ENCODE results near the gene TXN. TPM values are rescaled to one million over a fixed set of nuclear protein-coding genes. Genes with fewer than 3 reads are reported as not detected.
"Not testable (repeated sequence)": the region's sequence is repeated elsewhere in the genome, so short reads cannot be mapped to it uniquely, and the experiment has no call there.

The TXN gene
- total RNA-seq, 2 donors from 2014 or later = 349 to 627 TPM

- H3K4me3 Mint-ChIP-seq = no peak overlapping the region
Observed at GRCh38 chr9:110207071-110207641, 49.2 kb downstream of the TXN start.

GRCh38 chr9:110206389-110206788 is 49.9 kb downstream of the TXN start:
- H3K9me3 Mint-ChIP-seq = no peaks in the 10 kb centered on the region
- peaks cover 19% of the 10 kb centered on the region for H3K27me3 Mint-ChIP-seq
- ATAC-seq (replicated peaks) = no peak
- H3K4me3 Mint-ChIP-seq = no peak overlapping the region
- no peaks in the 10 kb centered on the region for H3K4me1 Mint-ChIP-seq
- H3K27ac Mint-ChIP-seq = no peak overlapping the region
- no peaks in the 10 kb centered on the region for H3K36me3 Mint-ChIP-seq (ENCODE audit: low read depth)

More at GRCh38 chr9:110207071-110207641, 49.2 kb downstream of the TXN start:
- no peak for ATAC-seq (replicated peaks)
- H3K27me3 Mint-ChIP-seq = peaks cover 15% of the 10 kb centered on the region
- no peaks in the 10 kb centered on the region for H3K9me3 Mint-ChIP-seq
- H3K4me1 Mint-ChIP-seq = no peaks in the 10 kb centered on the region
- H3K27ac Mint-ChIP-seq = no peak overlapping the region
- H3K36me3 Mint-ChIP-seq (ENCODE audit: low read depth) = no peaks in the 10 kb centered on the region

- peaks cover 21% of the 10 kb centered on the region for H3K27me3 Mint-ChIP-seq
- not testable (repeated sequence) for H3K4me3 Mint-ChIP-seq; H3K9me3 Mint-ChIP-seq; H3K4me1 Mint-ChIP-seq; H3K36me3 Mint-ChIP-seq (ENCODE audit: low read depth); H3K27ac Mint-ChIP-seq; ATAC-seq (replicated peaks)
Observed at GRCh38 chr9:110205612-110206011, 50.7 kb downstream of the TXN start.

GRCh38 chr9:110202232-110202631 is 54.1 kb downstream of the TXN start:
- H3K27me3 Mint-ChIP-seq = peaks cover 14% of the 10 kb centered on the region
- no peaks in the 10 kb centered on the region for H3K9me3 Mint-ChIP-seq
- no peak overlapping the region for H3K27ac Mint-ChIP-seq
- H3K4me3 Mint-ChIP-seq = no peak overlapping the region
- no peaks in the 10 kb centered on the region for H3K4me1 Mint-ChIP-seq
- no peaks in the 10 kb centered on the region for H3K36me3 Mint-ChIP-seq (ENCODE audit: low read depth)
- no peak for ATAC-seq (replicated peaks)

GRCh38 chr9:110199643-110200042 is 56.7 kb downstream of the TXN start:
- Mint-ChIP-seq H3K27ac (no peak overlapping the region), H3K4me3 (no peak overlapping the region), H3K9me3 (no peaks in the 10 kb centered on the region), H3K27me3 (peaks cover 7% of the 10 kb centered on the region), H3K36me3 (ENCODE audit: low read depth) (no peaks in the 10 kb centered on the region), H3K4me1 (no peaks in the 10 kb centered on the region)
- ATAC-seq (replicated peaks) = no peak

- H3K4me3 Mint-ChIP-seq = no peak overlapping the region
- ATAC-seq (replicated peaks) = no peak
- H3K4me1 Mint-ChIP-seq = no peaks in the 10 kb centered on the region
- no peaks in the 10 kb centered on the region for H3K36me3 Mint-ChIP-seq (ENCODE audit: low read depth)
- H3K9me3 Mint-ChIP-seq = no peaks in the 10 kb centered on the region
- H3K27ac Mint-ChIP-seq = no peak overlapping the region
- peaks cover 5% of the 10 kb centered on the region for H3K27me3 Mint-ChIP-seq
Observed at GRCh38 chr9:110198357-110198756, 58.0 kb downstream of the TXN start.

- H3K36me3 Mint-ChIP-seq (ENCODE audit: low read depth) = no peaks in the 10 kb centered on the region
- H3K9me3 Mint-ChIP-seq = no peaks in the 10 kb centered on the region
- H3K4me3 Mint-ChIP-seq = no peak overlapping the region
- H3K27me3 Mint-ChIP-seq = peaks cover 11% of the 10 kb centered on the region
- H3K4me1 Mint-ChIP-seq = no peaks in the 10 kb centered on the region
- no peak for ATAC-seq (replicated peaks)
- H3K27ac Mint-ChIP-seq = no peak overlapping the region
Observed at GRCh38 chr9:110197330-110198187, 58.7 kb downstream of the TXN start.

GRCh38 chr9:110196084-110196499 is 60.2 kb downstream of the TXN start:
- not testable (repeated sequence) for H3K4me3 Mint-ChIP-seq; H3K27ac Mint-ChIP-seq; ATAC-seq (replicated peaks); H3K9me3 Mint-ChIP-seq; H3K36me3 Mint-ChIP-seq (ENCODE audit: low read depth); H3K4me1 Mint-ChIP-seq; H3K27me3 Mint-ChIP-seq

Other genes starting within 250 kb of the TXN start
- not detected for gene C9orf152, start 48.3 kb downstream of the TXN start, total RNA-seq
- not detected for gene TXNDC8, start 81.4 kb upstream of the TXN start, total RNA-seq